Adipose tissue (tissue), 3 donors: Measurements from ENCODE around the gene BNIP3. TPM values are rescaled to one million over a fixed set of nuclear protein-coding genes. Genes with fewer than 3 reads are reported as not detected.
"Not testable (repeated sequence)": the region's sequence is repeated elsewhere in the genome, so short reads cannot be mapped to it uniquely, and the experiment has no call there.

Experiments
- H3K27ac ChIP-seq: one replicate; pipeline ENCODE4 v1.5.1; 2013; ENCODE audit warnings: low read depth, low read length
- WGBS, 3 donors: extraction: QIAGEN DNeasy Blood & Tissue Kit; methylation state at CpG; one replicate each; pipeline ENCODE4 v1.1.7; 2013; 5-methylcytosine and 5-hydroxymethylcytosine counted together
- polyA plus RNA-seq, 3 donors: library from polyadenylated mRNA; stranded (reverse); fragments of 200-250 nt; gene quantifications; one replicate each; pipeline ENCODE4 v1.2.3, GENCODE V29; 2013
- donor health status: healthy with polysubstance abuse.
- donor health status: Bipolar disorder and iron deficiency.
- donor health status: healthy.

Gene BNIP3
- polyA plus RNA-seq, 3 donors = 34.5 to 382 (median 57.9) TPM

- no peak overlapping the region for H3K27ac ChIP-seq
- 90 to 94% (median 91%) methylated on average over 20 of the region's 20 CpGs for WGBS, 3 donors
These were observed 18.4 kb downstream of the BNIP3 start for GRCh38 chr10:131963350-131963749.

GRCh38 chr10:131961777-131962662 is 19.7 kb downstream of the BNIP3 start:
- no peak overlapping the region for H3K27ac ChIP-seq
- 80 to 86% (median 82%) methylated on average over 32 of the region's 32 CpGs for WGBS, 3 donors

GRCh38 chr10:131961047-131961776 is 20.5 kb downstream of the BNIP3 start:
- WGBS, 3 donors = 80 to 92% (median 92%) methylated on average over 26 of the region's 26 CpGs
- no peak overlapping the region for H3K27ac ChIP-seq

- 87 to 91% (median 88%) methylated on average over 18 of the region's 18 CpGs for WGBS, 3 donors
These were observed 21.1 kb downstream of the BNIP3 start for GRCh38 chr10:131960631-131961046.

GRCh38 chr10:131959841-131960240 is 21.9 kb downstream of the BNIP3 start:
- no peak overlapping the region for H3K27ac ChIP-seq
- WGBS, 3 donors = 86 to 93% (median 93%) methylated on average over 19 of the region's 19 CpGs

More at GRCh38 chr10:131960631-131961046, 21.1 kb downstream of the BNIP3 start:
- no peak overlapping the region for H3K27ac ChIP-seq

GRCh38 chr10:131955591-131956340 is 26.0 kb downstream of the BNIP3 start:
- H3K27ac ChIP-seq = no peak overlapping the region
- 96 to 97% (median 96%) methylated on average over 38 of the region's 38 CpGs for WGBS, 3 donors

GRCh38 chr10:131954356-131954965 is 27.3 kb downstream of the BNIP3 start:
- 77 to 92% (median 92%) methylated on average over 21 of the region's 21 CpGs for WGBS, 3 donors
- no peak overlapping the region for H3K27ac ChIP-seq

- H3K27ac ChIP-seq = not testable (repeated sequence)
- WGBS, 3 donors = 50 to 89% (median 79%) methylated on average over 5 of the region's 7 CpGs
These were observed 31.8 kb downstream of the BNIP3 start for GRCh38 chr10:131949908-131950307.

GRCh38 chr10:131949041-131949862 is 32.5 kb downstream of the BNIP3 start:
- 54 to 96% (median 94%) methylated on average over 21 of the region's 23 CpGs for WGBS, 3 donors
- H3K27ac ChIP-seq = no peak overlapping the region

- H3K27ac ChIP-seq = no peak overlapping the region
- WGBS, 3 donors = 40 to 95% (median 92%) methylated on average over 6 of the region's 6 CpGs
These were observed 33.2 kb downstream of the BNIP3 start for GRCh38 chr10:131948501-131948900.

- H3K27ac ChIP-seq = no peak overlapping the region
- WGBS, 3 donors = 86 to 89% (median 88%) methylated on average over 18 of the region's 18 CpGs
These were observed 33.9 kb downstream of the BNIP3 start for GRCh38 chr10:131947631-131948347.

- no peak overlapping the region for H3K27ac ChIP-seq
- WGBS, 3 donors = 97 to 98% (median 97%) methylated on average over 14 of the region's 14 CpGs
These were observed 34.8 kb downstream of the BNIP3 start for GRCh38 chr10:131946880-131947279.

GRCh38 chr10:131946321-131946751 is 35.4 kb downstream of the BNIP3 start:
- no peak overlapping the region for H3K27ac ChIP-seq
- whole genome bisulfite sequencing, 3 donors = 64 to 85% (median 83%) methylated on average over 14 of the region's 14 CpGs

GRCh38 chr10:131944976-131945695 is 36.6 kb downstream of the BNIP3 start:
- no peak overlapping the region for H3K27ac ChIP-seq
- WGBS, 3 donors = 74 to 95% (median 94%) methylated on average over 28 of the region's 28 CpGs

GRCh38 chr10:131944412-131944811 is 37.3 kb downstream of the BNIP3 start:
- no peak overlapping the region for H3K27ac ChIP-seq
- 68 to 87% (median 80%) methylated on average over 4 of the region's 4 CpGs for WGBS, 3 donors
